Head of caudate nucleus (tissue), 42 donors: ENCODE data around the gene DDX31.

ENCODE experiments used
- DNase-seq, 42 donors: peaks; one replicate each; pipeline versions ENCODE4 v3.0.0 to v3.0.0-alpha.2; 2020 to 2021; ENCODE audit warnings: mixed read lengths in 7 of 42
- intact Hi-C: fragments of 100-400 bp; cut with DNase I; formaldehyde crosslinking; loops from one replicate; pipeline ENCODE4 v1.15.0; 2022

Gene DDX31

GRCh38 chr9:132610661-132611060, 59.1 kb downstream of the DDX31 start:
- no peak for DNase-seq
- intact Hi-C loops, result no loop called here

- intact Hi-C loops, result no loop called here
- DNase-seq, result no peak
These were observed 60.0 kb downstream of the DDX31 start for GRCh38 chr9:132609829-132610228.

- peak in 10 of 42 donors; percentile 14 to 54 (median 40) for DNase-seq
- intact Hi-C loops, result no loop called here
These were observed 60.6 kb downstream of the DDX31 start for GRCh38 chr9:132609184-132609583.

GRCh38 chr9:132606066-132606465, 63.7 kb downstream of the DDX31 start:
- intact Hi-C loops, result no loop called here
- no peak for DNase-seq

GRCh38 chr9:132605387-132605786, 64.4 kb downstream of the DDX31 start:
- no peak for DNase-seq
- intact Hi-C loops, result no loop called here

GRCh38 chr9:132602207-132602606, 67.6 kb downstream of the DDX31 start:
- intact Hi-C loops, result no loop called here
- no peak for DNase-seq

- no peak for DNase-seq
- intact Hi-C loops, result no loop called here
These were observed 69.3 kb downstream of the DDX31 start for GRCh38 chr9:132600326-132600984.

GRCh38 chr9:132597073-132597775, 72.6 kb downstream of the DDX31 start:
- intact Hi-C loops, result no loop called here

GRCh38 chr9:132596200-132596599, 73.6 kb downstream of the DDX31 start:
- intact Hi-C loops, result no loop called here
- no peak for DNase-seq

More at GRCh38 chr9:132597073-132597775, 72.6 kb downstream of the DDX31 start:
- DNase-seq, result peak in 40 of 42 donors; percentile 6 to 70 (median 42)

GRCh38 chr9:132595319-132595718, 74.5 kb downstream of the DDX31 start:
- no peak for DNase-seq
- intact Hi-C loops, result no loop called here

- DNase-seq, result no peak
- intact Hi-C loops, result no loop called here
These were observed 75.4 kb downstream of the DDX31 start for GRCh38 chr9:132594412-132594811.

- DNase-seq, result no peak
- intact Hi-C loops, result no loop called here
These were observed 77.3 kb downstream of the DDX31 start for GRCh38 chr9:132592451-132592850.

- intact Hi-C loops, result no loop called here
- DNase-seq, result no peak
These were observed 78.0 kb downstream of the DDX31 start for GRCh38 chr9:132591751-132592314.

- no peak for DNase-seq
- intact Hi-C loops, result no loop called here
These were observed 78.5 kb downstream of the DDX31 start for GRCh38 chr9:132591244-132591643.

GRCh38 chr9:132590318-132591182, 79.2 kb downstream of the DDX31 start:
- intact Hi-C loops, result no loop called here
- DNase-seq, result no peak

- DNase-seq, result no peak
- intact Hi-C loops, result no loop called here
These were observed 79.8 kb downstream of the DDX31 start for GRCh38 chr9:132590037-132590317.

- intact Hi-C loops, result no loop called here
- no peak for DNase-seq
These were observed 80.4 kb downstream of the DDX31 start for GRCh38 chr9:132589148-132590036.

- intact Hi-C loops, result no loop called here
- DNase-seq, result no peak
These were observed 81.2 kb downstream of the DDX31 start for GRCh38 chr9:132588501-132589147.
